ENCODE results near the gene ZSWIM3.
"Not testable (repeated sequence)": the region's sequence is repeated elsewhere in the genome, so short reads cannot be mapped to it uniquely, and the experiment has no call there.

Gene ZSWIM3

GRCh38 chr20:45888681-45889080 lies 31.3 kb downstream of the ZSWIM3 start:
- in situ Hi-C loops (cut with MboI; ENCODE audit: low sequenced_read_pairs) = no loop called here

GRCh38 chr20:45890077-45890984 lies 32.9 kb downstream of the ZSWIM3 start:
- in situ Hi-C loops (cut with MboI; ENCODE audit: low sequenced_read_pairs) = no loop called here

- in situ Hi-C loops (cut with MboI; ENCODE audit: low sequenced_read_pairs) = no loop called here
These were observed 33.9 kb downstream of the ZSWIM3 start, which contains the start of the genes CTSA and NEURL2 for GRCh38 chr20:45890985-45891983. TSS of gene CTSA (plus strand) at chr20:45891335. CDS start at chr20:45891569, 234 bp downstream. TSS of gene NEURL2 (minus strand) at chr20:45891208. CDS start at chr20:45890991, 217 bp downstream.

- in situ Hi-C loops (cut with MboI; ENCODE audit: low sequenced_read_pairs) = no loop called here
These were observed 34.8 kb downstream of the ZSWIM3 start for GRCh38 chr20:45892049-45892825.

- in situ Hi-C loops (cut with MboI; ENCODE audit: low sequenced_read_pairs) = no loop called here
These were observed 35.5 kb downstream of the ZSWIM3 start for GRCh38 chr20:45892828-45893500.

- in situ Hi-C loops (cut with MboI; ENCODE audit: low sequenced_read_pairs) = no loop called here
These were observed 36.4 kb downstream of the ZSWIM3 start for GRCh38 chr20:45893831-45894230.

GRCh38 chr20:45894797-45895196 lies 37.4 kb downstream of the ZSWIM3 start:
- in situ Hi-C loops (cut with MboI; ENCODE audit: low sequenced_read_pairs) = no loop called here

GRCh38 chr20:45896641-45897161 lies 39.3 kb downstream of the ZSWIM3 start:
- in situ Hi-C loops (cut with MboI; ENCODE audit: low sequenced_read_pairs) = no loop called here

- in situ Hi-C loops (cut with MboI; ENCODE audit: low sequenced_read_pairs) = no loop called here
These were observed 39.9 kb downstream of the ZSWIM3 start for GRCh38 chr20:45897289-45897688.

- in situ Hi-C loops (cut with MboI; ENCODE audit: low sequenced_read_pairs) = no loop called here
These were observed 40.3 kb downstream of the ZSWIM3 start for GRCh38 chr20:45897692-45898091.

- in situ Hi-C loops (cut with MboI; ENCODE audit: low sequenced_read_pairs) = no loop called here
These were observed 40.9 kb downstream of the ZSWIM3 start for GRCh38 chr20:45898285-45898684.

- in situ Hi-C loops (cut with MboI; ENCODE audit: low sequenced_read_pairs) = no loop called here
These were observed 41.8 kb downstream of the ZSWIM3 start for GRCh38 chr20:45899046-45899835.

GRCh38 chr20:45901332-45901731 lies 43.9 kb downstream of the ZSWIM3 start:
- in situ Hi-C loops (cut with MboI; ENCODE audit: low sequenced_read_pairs) = not testable (repeated sequence)

GRCh38 chr20:45902199-45902701 lies 44.8 kb downstream of the ZSWIM3 start:
- in situ Hi-C loops (cut with MboI; ENCODE audit: low sequenced_read_pairs) = no loop called here

GRCh38 chr20:45904583-45905504 lies 47.4 kb downstream of the ZSWIM3 start:
- in situ Hi-C loops (cut with MboI; ENCODE audit: low sequenced_read_pairs) = no loop called here

- in situ Hi-C loops (cut with MboI; ENCODE audit: low sequenced_read_pairs) = no loop called here
These were observed 48.2 kb downstream of the ZSWIM3 start for GRCh38 chr20:45905505-45906079.

GRCh38 chr20:45907219-45907948 lies 50.0 kb downstream of the ZSWIM3 start:
- in situ Hi-C loops (cut with MboI; ENCODE audit: low sequenced_read_pairs) = no loop called here

All from hTERT RPE-1 (cell line).